H9 (cell line): ENCODE measurements around the gene DENND4A. TPM values are rescaled to one million over a fixed set of nuclear protein-coding genes. Genes with fewer than 3 reads are reported as not detected.

Source experiments
- DNase-seq: peaks from one replicate; pipeline ENCODE4 v3.0.0-alpha.2; 2017
- H2AFZ ChIP-seq: one replicate; pipeline ENCODE4 v1.6.1; 2013; ENCODE audit warnings: mild to moderate bottlenecking, low read length, control low read depth, moderate library complexity
- H2AK5ac ChIP-seq: 2 replicates; pipeline ENCODE4 v1.6.1; 2013; ENCODE audit warnings: low read length, control low read depth, mixed read lengths; ENCODE audit not compliant: insufficient read length
- H2BK120ac ChIP-seq: one replicate; pipeline ENCODE4 v1.6.1; 2013; ENCODE audit warnings: low read depth, mild to moderate bottlenecking, low read length, control low read depth, inconsistent platforms; ENCODE audit not compliant: poor library complexity, severe bottlenecking
- H2BK12ac ChIP-seq: 2 replicates; pipeline ENCODE4 v1.6.1; 2013; ENCODE audit warnings: low read length, control low read depth, mixed read lengths, low read depth; ENCODE audit not compliant: insufficient read length
- H2BK15ac ChIP-seq: 2 replicates; pipeline ENCODE4 v1.6.1; 2013; ENCODE audit warnings: low read depth, low read length, control low read depth
- H2BK20ac ChIP-seq: one replicate; pipeline ENCODE4 v1.6.1; 2013; ENCODE audit warnings: low read depth, mild to moderate bottlenecking, low read length, control low read depth, inconsistent platforms; ENCODE audit not compliant: poor library complexity, severe bottlenecking
- H2BK5ac ChIP-seq: 2 replicates; pipeline ENCODE4 v1.6.1; 2013; ENCODE audit warnings: low read length, control low read depth, mixed read lengths; ENCODE audit not compliant: insufficient read length
- H3K14ac ChIP-seq: 2 replicates; pipeline ENCODE4 v1.6.1; 2013; ENCODE audit warnings: low read length, control low read depth; ENCODE audit not compliant: insufficient read depth
- H3K18ac ChIP-seq: 2 replicates; pipeline ENCODE4 v1.6.1; 2013; ENCODE audit warnings: low read depth, mild to moderate bottlenecking, mixed read lengths, low read length, control low read depth; ENCODE audit not compliant: insufficient read length
- H3K23ac ChIP-seq: 2 replicates; pipeline ENCODE4 v1.6.1; 2013; ENCODE audit warnings: low read length, control low read depth, mixed read lengths, low read depth; ENCODE audit not compliant: insufficient read length
- H3K23me2 ChIP-seq: 2 replicates; pipeline ENCODE4 v1.6.1; 2013; ENCODE audit warnings: low read depth, mild to moderate bottlenecking, mixed read lengths, low read length, control low read depth; ENCODE audit not compliant: insufficient read length, poor library complexity, severe bottlenecking
- H3K27ac ChIP-seq: 2 replicates; pipeline ENCODE4 v1.5.1; 2013; ENCODE audit warnings: low read length, control low read depth, mixed read lengths, low read depth; ENCODE audit not compliant: insufficient read length
- H3K27me3 ChIP-seq: 2 replicates; pipeline ENCODE4 v1.6.1; 2013; ENCODE audit warnings: low read length, control low read depth, inconsistent platforms; ENCODE audit not compliant: insufficient read depth
- H3K4ac ChIP-seq: 2 replicates; pipeline ENCODE4 v1.6.1; 2013; ENCODE audit warnings: low read depth, mild to moderate bottlenecking, control low read depth, inconsistent platforms, low read length, moderate library complexity
- H3K4me1 ChIP-seq: 2 replicates; pipeline ENCODE4 v1.6.1; 2013; ENCODE audit warnings: low read length, control low read depth, inconsistent platforms; ENCODE audit not compliant: insufficient read depth
- H3K4me2 ChIP-seq: 2 replicates; pipeline ENCODE4 v1.6.1; 2013; ENCODE audit warnings: low read length, control low read depth, mixed read lengths; ENCODE audit not compliant: insufficient read length, insufficient read depth
- H3K56ac ChIP-seq: 2 replicates; pipeline ENCODE4 v1.6.1; 2013; ENCODE audit warnings: low read depth, mild to moderate bottlenecking, mixed read lengths, low read length, control low read depth; ENCODE audit not compliant: insufficient read length
- H3K79me1 ChIP-seq: 2 replicates; pipeline ENCODE4 v1.6.1; 2013; ENCODE audit warnings: low read depth, mild to moderate bottlenecking, moderate library complexity, low read length, control low read depth, inconsistent platforms; ENCODE audit not compliant: insufficient read depth, poor library complexity, severe bottlenecking
- H3K79me2 ChIP-seq: 2 replicates; pipeline ENCODE4 v1.6.1; 2013; ENCODE audit warnings: low read length, control low read depth, inconsistent platforms; ENCODE audit not compliant: insufficient read depth
- H3K9ac ChIP-seq: 2 replicates; pipeline ENCODE4 v1.6.1; 2013; ENCODE audit warnings: low read length, control low read depth, mixed read lengths; ENCODE audit not compliant: insufficient read length; ENCODE audit errors: extremely low read depth
- H3K9me3 ChIP-seq: one replicate; pipeline ENCODE4 v1.6.1; 2013; ENCODE audit warnings: low read depth, low read length, inconsistent platforms; ENCODE audit not compliant: control insufficient read depth
- H3T11ph ChIP-seq: one replicate; pipeline ENCODE4 v1.6.1; 2013; ENCODE audit warnings: mild to moderate bottlenecking, low read length, control low read depth, inconsistent platforms
- H4K20me1 ChIP-seq: one replicate; pipeline ENCODE4 v1.6.1; 2013; ENCODE audit not compliant: control insufficient read depth, insufficient read length, insufficient read depth
- H4K5ac ChIP-seq: 2 replicates; pipeline ENCODE4 v1.6.1; 2013; ENCODE audit warnings: low read depth, mild to moderate bottlenecking, mixed read lengths, low read length, control low read depth; ENCODE audit not compliant: insufficient read length
- H4K8ac ChIP-seq: replicated peaks from 2 replicates; pipeline ENCODE4 v1.6.1; 2013; ENCODE audit warnings: low read length, control low read depth, mixed read lengths, low read depth; ENCODE audit not compliant: insufficient read length
- H4K91ac ChIP-seq: 2 replicates; pipeline ENCODE4 v1.6.1; 2013; ENCODE audit warnings: low read depth, mild to moderate bottlenecking, moderate library complexity, mixed read lengths, low read length, control low read depth; ENCODE audit not compliant: insufficient read length
- H3K27ac Mint-ChIP-seq, 3 experiments: 2 replicates in 2 of 3; 3 replicates in 1 of 3; pipeline ENCODE4 v1.8.0; 2020 to 2021; ENCODE audit warnings: mixed read lengths in 3 of 3, mild to moderate bottlenecking in 1 of 3, moderate library complexity in 1 of 3
- H3K27me3 Mint-ChIP-seq: 2 replicates; pipeline ENCODE4 v1.8.0; 2021; ENCODE audit warnings: low read depth, mild to moderate bottlenecking, moderate library complexity, mixed read lengths
- H3K36me3 Mint-ChIP-seq, 3 experiments: 2 replicates in 2 of 3; 3 replicates in 1 of 3; pipeline ENCODE4 v1.8.0; 2020 to 2021; ENCODE audit warnings: low read depth in 3 of 3, mixed read lengths in 3 of 3; ENCODE audit not compliant: insufficient read depth in 1 of 3
- H3K4me1 Mint-ChIP-seq, 2 experiments: 2 replicates each; pipeline ENCODE4 v1.8.0; 2020; ENCODE audit warnings: mixed read lengths in 2 of 2
- H3K4me3 Mint-ChIP-seq, 2 experiments: 2 replicates in 1 of 2; 3 replicates in 1 of 2; pipeline ENCODE4 v1.8.0; 2020 to 2021; ENCODE audit warnings: mild to moderate bottlenecking in 2 of 2, mixed read lengths in 2 of 2, moderate library complexity in 1 of 2
- H3K9me3 Mint-ChIP-seq, 2 experiments: 2 replicates in 1 of 2; 3 replicates in 1 of 2; pipeline ENCODE4 v1.8.0; 2020; ENCODE audit warnings: mild to moderate bottlenecking in 2 of 2, mixed read lengths in 2 of 2, moderate library complexity in 1 of 2
- CTCF ChIP-seq: fragments of 200-600 bp; sonication (generic); conservative IDR thresholded peaks from 3 replicates; pipeline ENCODE4 v1.8.0; 2021; ENCODE audit warnings: antibody characterized with exemption, mild to moderate bottlenecking
- WGBS: extraction: QIAGEN DNeasy Blood & Tissue Kit; methylation state at CpG from one replicate; pipeline ENCODE4 v1.1.7; 2013; ENCODE audit warnings: missing lambda C conversion rate, low lambda C conversion rate, mixed read lengths; ENCODE audit not compliant: insufficient read length; ENCODE audit errors: extremely low coverage; 5-methylcytosine and 5-hydroxymethylcytosine counted together
- total RNA-seq: library from RNA; stranded (reverse); gene quantifications from 2 replicates; pipeline ENCODE4 v1.2.1, GENCODE V29; 2021

The DENND4A gene
- total RNA-seq, 1 experiment from 2014 or later, result 4.7 TPM

- Histone ChIP-seq H3K4me2 (no peak overlapping the region), H3T11ph (no peak overlapping the region), H2BK5ac (no peak overlapping the region), H2AK5ac (no peak overlapping the region), H4K20me1 (no peaks in the 10 kb centered on the region), H3K18ac (no peak overlapping the region), H2BK12ac (no peak overlapping the region), H3K27ac (no peak overlapping the region), H4K8ac (no peak overlapping the region), H3K4me1 (peaks cover 2% of the 10 kb centered on the region; the same call in 1 of the 2 replicates), H3K56ac (no peak overlapping the region), H2BK120ac (no peak overlapping the region), H3K9me3 (no peaks in the 10 kb centered on the region), H2AFZ (no peak overlapping the region), H2BK15ac (no peak overlapping the region), H4K91ac (no peak overlapping the region), H3K27me3 (no peaks in the 10 kb centered on the region), H3K9ac (no peak overlapping the region), H3K4ac (no peak overlapping the region), H3K14ac (no peak overlapping the region), H3K79me1 (no peaks in the 10 kb centered on the region), H3K79me2 (no peaks in the 10 kb centered on the region), H4K5ac (no peak overlapping the region), H3K23me2 (no peaks in the 10 kb centered on the region), H3K23ac (no peak overlapping the region), H2BK20ac (no peak overlapping the region)
- WGBS, result no CpG with 5 or more reads among the region's 5 CpGs
- no peak for TF ChIP-seq CTCF
- Mint-ChIP-seq H3K36me3 (peaks cover 0 to 3% (median 0%) of the 10 kb centered on the region in 3 experiments; a peak in 3 of 7 replicates), H3K27ac (no peak overlapping the region), H3K4me1 (peaks cover 22 to 26% of the 10 kb centered on the region in 2 experiments), H3K9me3 (peaks cover 0 to 3% of the 10 kb centered on the region in 2 experiments; a peak in 2 of 5 replicates), H3K27me3 (no peaks in the 10 kb centered on the region), H3K4me3 (no peak overlapping the region)
- no peak for DNase-seq
Observed at GRCh38 chr15:65824941-65825544, 33.0 kb upstream of the DENND4A start.
